ENCODE results near the gene MAP3K9.

MAP3K9 gene

DNA sequence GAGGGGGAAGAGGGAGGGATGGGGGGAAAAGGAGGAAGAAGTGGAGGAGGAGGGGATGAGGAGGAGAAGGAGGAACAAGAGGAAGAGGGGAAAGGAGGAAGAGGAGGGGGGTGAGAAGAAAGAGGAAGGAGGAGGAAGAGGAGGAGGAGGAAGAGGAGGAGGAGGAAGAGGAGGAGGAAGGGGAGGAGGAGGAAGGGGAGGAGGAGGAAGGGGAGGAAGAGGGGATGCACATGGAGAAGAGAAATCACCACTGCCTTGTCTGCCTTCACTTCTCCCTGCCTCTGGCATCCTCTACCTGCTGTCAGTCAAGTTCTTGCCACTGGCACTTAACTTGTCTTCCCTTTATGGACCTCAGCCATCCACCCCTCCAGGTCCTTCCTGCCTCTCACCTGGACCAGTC, 107.7 kb downstream of the MAP3K9 start:
- no peak for DNase-seq (ENCODE audit: low read depth in 1 of 2, low spot score in 1 of 2)

DNA sequence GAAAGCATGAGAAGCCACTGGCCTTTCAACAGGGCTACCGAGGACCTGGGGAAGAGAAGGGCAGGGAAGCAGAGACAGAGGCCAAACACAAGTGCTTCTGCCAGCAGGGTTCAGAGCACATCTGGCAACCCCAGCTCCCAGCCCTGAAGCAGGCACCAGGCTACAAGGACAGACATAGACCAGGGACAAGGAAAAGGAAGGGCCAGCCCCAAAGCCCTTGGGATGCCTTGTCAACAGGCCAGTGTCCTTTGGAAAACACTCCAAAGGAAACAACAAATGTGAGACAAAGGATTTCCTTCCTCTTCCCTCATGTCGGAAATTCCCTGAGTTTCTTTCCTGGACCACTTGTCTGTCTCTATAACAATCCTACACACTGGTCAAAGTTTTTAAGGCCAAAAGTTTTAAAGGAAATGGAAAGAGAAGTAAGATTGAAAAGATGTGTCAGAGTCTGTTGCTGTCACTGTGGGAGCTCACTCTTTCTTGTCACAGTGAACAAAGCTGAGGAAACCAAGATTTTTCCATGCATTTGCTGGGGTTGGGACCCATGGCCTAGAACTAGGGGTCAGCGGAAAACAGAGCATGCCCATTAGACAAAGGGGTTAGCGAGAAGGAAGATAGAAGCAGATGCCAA, 108.2 kb downstream of the MAP3K9 start:
- DNase-seq (ENCODE audit: low read depth in 1 of 2, low spot score in 1 of 2), result no peak

DNA sequence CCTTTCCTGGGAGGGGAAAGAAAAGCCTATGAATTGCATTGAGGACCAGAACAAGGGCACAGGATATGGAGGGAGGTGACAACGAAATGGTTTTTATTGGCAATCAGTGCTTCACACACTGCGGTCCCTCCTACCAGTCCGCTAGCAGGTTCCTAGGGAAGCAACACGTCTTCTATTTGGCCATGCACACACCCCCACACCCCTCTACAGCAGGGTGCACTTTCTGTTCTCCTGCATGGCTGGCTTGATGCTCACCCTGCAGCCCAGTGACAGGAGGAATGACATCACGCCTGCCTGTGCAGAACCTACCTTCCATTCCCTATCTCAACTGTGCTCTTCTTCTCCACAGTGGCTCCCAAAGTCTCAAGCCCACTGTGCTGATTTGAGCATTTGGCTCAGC, 109.7 kb downstream of the MAP3K9 start:
- no peak for DNase-seq (ENCODE audit: low read depth in 1 of 2, low spot score in 1 of 2)

DNA sequence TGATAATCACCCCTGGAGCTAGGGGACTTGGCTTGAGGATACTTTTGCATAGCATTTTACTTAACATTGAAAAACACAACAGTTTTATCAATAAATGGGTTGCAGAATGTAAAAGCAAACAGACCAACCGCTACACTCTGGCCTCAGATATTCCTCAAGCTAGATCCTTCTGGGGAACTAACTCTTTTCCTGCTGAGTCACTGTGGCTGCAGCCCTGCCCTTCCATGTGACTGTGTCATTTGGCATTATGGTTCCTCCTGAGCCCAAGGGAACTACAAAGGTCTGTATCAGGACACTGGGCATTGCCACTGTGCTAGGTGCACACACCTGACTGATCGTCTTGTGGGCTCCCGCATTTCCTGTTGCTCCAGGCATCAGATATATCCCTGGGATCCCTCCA, 111.0 kb downstream of the MAP3K9 start:
- DNase-seq (ENCODE audit: low read depth in 1 of 2, low spot score in 1 of 2), result no peak

DNA sequence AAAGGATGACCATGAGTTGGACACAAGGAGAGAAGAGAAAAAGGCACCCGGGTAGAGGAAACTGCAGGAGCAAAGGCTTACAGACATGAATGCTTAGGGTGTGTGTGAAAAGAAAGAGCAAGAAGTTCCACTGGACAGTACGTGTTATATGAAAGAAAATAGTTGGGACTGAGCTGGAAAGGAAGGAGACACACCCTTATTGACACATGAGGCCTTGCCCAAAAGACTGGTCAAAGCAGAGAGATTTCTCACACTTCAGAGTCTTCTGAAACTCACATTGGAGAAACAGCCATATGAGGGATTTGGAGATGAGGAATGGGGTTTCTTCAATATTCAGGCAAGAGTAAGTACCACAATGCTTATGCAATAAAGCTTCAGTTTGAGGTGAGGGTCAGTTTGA, 111.6 kb downstream of the MAP3K9 start:
- no peak for DNase-seq (ENCODE audit: low read depth in 1 of 2, low spot score in 1 of 2)

DNA sequence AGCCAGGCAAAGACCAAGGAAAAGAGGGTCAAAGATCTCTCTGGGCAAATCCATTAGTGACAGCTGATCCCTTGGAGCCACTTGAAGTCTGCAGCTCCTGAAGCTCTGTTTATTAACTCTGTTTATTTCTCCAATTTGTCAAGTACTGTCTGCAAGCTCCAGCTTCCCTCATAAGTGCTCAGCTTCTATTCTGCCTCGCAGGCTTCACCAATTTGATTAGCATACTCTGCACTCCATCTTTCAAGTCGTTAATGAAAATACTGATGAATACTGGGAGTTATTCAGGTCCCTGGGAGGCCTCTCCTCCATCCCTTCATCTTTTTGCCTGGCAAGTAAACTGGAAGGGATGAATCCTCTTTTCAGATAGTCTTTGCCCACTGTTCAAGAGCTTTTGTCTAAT, 113.3 kb downstream of the MAP3K9 start:
- DNase-seq (ENCODE audit: low read depth in 1 of 2, low spot score in 1 of 2), result no peak

DNA sequence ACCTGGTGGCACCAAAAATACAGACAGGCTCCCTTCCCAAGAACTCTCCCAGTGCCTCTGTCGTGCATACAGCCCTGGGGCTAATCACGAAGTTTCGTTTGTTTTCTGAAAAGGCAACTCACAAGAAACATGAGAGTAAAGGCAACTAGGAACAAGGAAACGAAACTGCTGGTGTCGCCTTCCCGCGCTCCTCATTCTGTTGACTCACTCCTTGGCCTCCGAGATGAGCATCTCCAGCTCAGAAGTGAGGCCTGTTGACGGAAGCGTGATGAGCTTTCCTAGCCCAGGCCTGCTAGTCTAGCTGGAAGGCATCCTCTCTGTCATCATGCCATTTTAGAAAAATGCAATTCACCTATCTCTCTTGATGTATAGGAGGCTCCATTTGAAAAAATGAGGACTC, 117.1 kb downstream of the MAP3K9 start:
- DNase-seq (ENCODE audit: low read depth in 1 of 2, low spot score in 1 of 2), result no peak

DNA sequence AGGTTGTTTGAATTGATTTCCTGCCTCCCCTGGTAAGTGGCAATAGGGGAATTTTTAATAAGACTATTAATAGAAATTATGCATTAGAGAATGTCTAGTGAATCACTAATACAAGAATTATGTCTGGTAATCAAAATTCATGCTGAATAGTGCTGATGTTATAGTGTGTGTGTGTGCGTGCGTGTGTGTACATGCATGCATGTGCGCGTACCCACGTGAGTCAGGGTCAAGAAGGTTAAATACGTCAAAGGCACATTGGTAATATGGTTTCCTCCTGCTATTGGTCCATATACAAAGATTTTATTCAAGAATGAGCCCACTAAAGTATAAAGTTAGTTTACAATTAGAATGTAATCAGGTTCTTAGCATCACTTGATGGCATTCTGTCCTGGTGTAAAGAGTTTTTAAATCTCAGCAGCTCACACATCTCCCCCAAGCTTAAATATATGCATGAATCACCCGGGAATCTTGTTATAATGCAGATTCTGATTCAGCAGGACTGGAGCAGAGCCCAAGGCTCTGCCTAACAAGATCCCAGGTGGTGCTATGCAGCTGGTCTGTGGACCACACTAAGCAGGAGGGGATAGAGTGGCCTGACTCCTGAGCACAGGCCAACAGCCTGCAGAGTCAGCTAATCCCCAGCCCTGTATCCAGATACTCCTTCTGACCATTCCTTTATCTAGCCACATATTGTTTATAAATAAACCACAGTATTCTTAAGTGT, 123.7 kb downstream of the MAP3K9 start:
- DNase-seq (ENCODE audit: low read depth in 1 of 2, low spot score in 1 of 2), result no peak

DNA sequence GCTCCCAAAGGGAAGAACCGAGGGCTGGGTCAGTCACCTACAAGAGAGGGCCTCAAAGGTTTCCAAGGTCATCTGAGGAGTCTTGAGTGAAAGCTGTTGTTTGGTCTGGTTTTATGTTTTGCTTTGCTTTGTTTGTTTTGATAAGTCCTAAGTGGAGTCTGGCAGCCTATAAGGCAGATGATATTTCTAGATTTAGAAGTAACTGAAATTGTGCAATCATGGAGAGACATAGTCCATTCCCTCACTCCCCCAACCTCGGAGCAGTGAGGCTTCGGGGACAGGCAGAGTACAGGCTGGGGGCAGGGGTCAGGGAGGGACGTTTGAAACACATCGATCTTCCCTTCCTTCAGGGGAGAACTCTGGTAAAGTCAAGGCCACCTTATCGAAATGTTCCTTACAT, 125.3 kb downstream of the MAP3K9 start:
- no peak for DNase-seq (ENCODE audit: low read depth in 1 of 2, low spot score in 1 of 2)

DNA sequence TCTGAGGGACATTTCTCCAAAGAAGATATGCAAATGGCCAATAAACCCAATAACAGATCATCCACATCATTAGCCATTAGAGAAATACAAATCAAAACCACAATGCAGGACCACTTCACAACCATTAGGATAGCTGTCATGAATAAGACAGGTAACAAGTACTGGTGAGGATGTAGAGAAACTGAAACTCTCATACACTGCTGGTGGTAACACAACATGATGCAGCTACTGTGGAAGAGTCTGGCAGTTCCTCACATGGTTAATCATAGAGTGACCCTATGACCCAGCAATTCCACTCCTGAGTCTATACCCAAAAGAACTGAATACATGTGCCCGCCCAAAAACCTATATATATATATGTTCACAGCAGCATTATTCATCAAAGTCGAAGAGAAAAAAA, 128.6 kb downstream of the MAP3K9 start:
- no peak for DNase-seq (ENCODE audit: low read depth in 1 of 2, low spot score in 1 of 2)

DNA sequence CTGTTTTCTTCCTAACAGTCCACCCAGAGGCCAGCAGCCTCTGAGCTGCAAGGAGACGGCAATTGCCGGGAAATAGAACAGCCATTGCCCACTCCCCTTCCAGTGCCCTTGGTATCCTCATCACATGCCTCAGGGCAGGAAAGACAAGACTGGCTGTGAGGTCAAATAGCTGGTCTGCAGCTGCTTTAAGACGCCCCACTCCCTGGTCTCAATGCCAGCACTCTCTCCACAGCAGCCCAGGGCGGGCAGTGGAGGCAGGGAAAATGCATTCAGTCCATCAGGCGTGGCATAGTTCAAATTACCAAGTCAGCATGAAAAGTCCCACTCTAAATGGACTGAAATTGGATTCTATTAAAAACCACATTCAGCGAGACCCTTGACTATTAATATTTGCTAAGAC, 132.0 kb downstream of the MAP3K9 start:
- DNase-seq (ENCODE audit: low read depth in 1 of 2, low spot score in 1 of 2), result no peak
